Activated CD8-positive, alpha-beta memory T cell treated with anti-CD3 and anti-CD28 coated beads, Interleukin-2, amount 10 ng/mL, durations not matched to agents 7 days and 5 days (primary cell): ENCODE results near the gene FGD5. TPM values are rescaled to one million over a fixed set of nuclear protein-coding genes. Genes with fewer than 3 reads are reported as not detected.
A peak's percentile ranks its signal among the peaks of the same experiment; 100 is the strongest.

Source experiments
- ATAC-seq: fragments of 150-1000 bp; cut with Tn5 transposase; one replicate; pipeline ENCODE4 v1.10.0; 2021; ENCODE audit warnings: moderate library complexity
- CTCF ChIA-PET: fragments of 350-600 bp; sonication (Branson Sonifier 250); formaldehyde crosslinking; loops from one replicate; lab custom pipeline; 2021; ENCODE audit warnings: antibody characterized with exemption; lab: Charles Lee
- DNase-seq: peaks from one replicate; pipeline ENCODE4 v3.0.0-alpha.2; 2020
- H3K27ac Mint-ChIP-seq: one replicate; pipeline ENCODE4 v1.8.0; 2021; ENCODE audit warnings: mild to moderate bottlenecking, mixed read lengths
- H3K27me3 Mint-ChIP-seq: one replicate; pipeline ENCODE4 v1.8.0; 2021; ENCODE audit warnings: mixed read lengths
- H3K36me3 Mint-ChIP-seq: one replicate; pipeline ENCODE4 v1.8.0; 2021; ENCODE audit warnings: mild to moderate bottlenecking, mixed read lengths
- H3K4me1 Mint-ChIP-seq: one replicate; pipeline ENCODE4 v1.8.0; 2021; ENCODE audit warnings: mixed read lengths
- H3K4me3 Mint-ChIP-seq: one replicate; pipeline ENCODE4 v1.8.0; 2021; ENCODE audit warnings: mild to moderate bottlenecking, moderate library complexity, mixed read lengths
- H3K9me3 Mint-ChIP-seq: one replicate; pipeline ENCODE4 v1.8.0; 2022; ENCODE audit warnings: low read depth, mixed read lengths
- total RNA-seq, 2 experiments: library from RNA; stranded (reverse); gene quantifications; one replicate each; pipeline ENCODE4 v1.2.3, GENCODE V29; 2021

FGD5 gene
- total RNA-seq, 2 experiments from 2014 or later: not detected

DNA sequence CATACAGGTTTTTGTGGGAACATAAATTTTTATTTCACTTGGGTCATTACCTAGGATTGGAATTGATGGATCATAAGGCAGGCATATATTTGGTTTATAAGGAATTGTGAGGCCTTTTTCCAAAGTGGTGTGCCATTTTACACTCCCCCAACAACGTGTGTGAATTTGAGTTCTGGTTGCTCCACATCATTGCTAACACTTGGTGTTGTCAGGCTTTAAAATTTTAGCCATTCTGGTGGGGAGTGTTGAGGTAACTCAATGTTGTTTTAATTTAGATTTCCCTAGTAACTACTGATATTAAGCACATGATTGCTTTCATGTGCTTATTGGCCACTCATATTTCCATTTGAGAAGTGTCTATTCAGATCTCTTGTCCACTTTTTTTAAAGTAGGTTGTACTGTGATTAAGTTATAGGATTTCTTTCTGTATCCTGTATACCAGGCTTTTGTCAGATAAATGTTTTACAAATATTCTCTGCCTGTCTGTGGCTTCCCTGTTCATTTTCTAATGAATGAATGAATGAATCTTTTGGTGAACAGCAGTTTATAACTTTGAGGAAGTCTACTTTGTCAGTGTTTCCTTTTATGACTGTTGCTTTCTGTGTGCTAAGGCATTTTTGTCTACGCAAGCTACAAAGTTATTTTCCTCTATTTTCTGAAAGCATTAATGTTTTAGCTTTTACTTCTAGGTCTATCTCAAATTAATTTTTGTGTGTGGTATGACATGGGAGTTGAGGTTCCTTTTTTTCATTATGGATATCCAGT lies 110.7 kb downstream of the FGD5 start:
- Mint-ChIP-seq H3K36me3 (no peaks in the 10 kb centered on the region), H3K27ac (no peak overlapping the region), H3K9me3 (no peaks in the 10 kb centered on the region), H3K4me3 (no peak overlapping the region), H3K27me3 (peaks cover 8% of the 10 kb centered on the region), H3K4me1 (no peaks in the 10 kb centered on the region)
- DNase-seq (no peak), ATAC-seq (no peak)
- CTCF ChIA-PET: interaction anchor here (1.0 kb wide), 1 partner anchor 8 kb away, joined by 4 read pairs; no protein-coding TSS in a partner anchor

DNA sequence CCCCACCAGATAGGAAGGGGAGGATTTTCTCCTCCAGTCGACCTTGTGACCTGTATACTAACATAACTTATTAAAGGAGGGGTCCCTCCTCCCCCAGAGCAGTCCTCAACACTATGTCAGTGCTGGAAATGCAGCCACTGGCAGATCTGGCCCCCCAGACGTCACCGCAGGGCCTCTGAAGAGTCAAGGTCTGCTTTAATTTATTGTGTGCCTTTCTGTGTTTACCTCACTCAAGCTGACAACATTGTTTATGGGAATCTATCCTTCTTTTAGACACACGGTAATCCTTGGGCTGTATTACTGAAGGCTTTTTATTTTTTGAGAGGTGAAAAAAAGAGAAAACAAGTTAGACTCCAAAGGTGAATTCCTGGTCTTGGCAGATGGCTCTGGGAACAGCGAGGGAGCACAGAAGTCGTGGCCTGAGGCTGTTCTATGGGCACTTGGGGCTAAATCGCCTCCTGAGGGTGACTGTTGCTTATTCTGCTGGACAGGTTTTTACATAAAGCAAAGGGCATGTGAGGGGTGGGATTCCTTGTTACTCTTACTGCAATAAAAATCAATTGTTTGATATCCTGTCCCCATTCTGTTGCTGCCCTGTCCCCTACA lies 115.2 kb downstream of the FGD5 start:
- Mint-ChIP-seq H3K4me3 (no peak overlapping the region), H3K9me3 (no peaks in the 10 kb centered on the region), H3K27me3 (peaks cover 8% of the 10 kb centered on the region), H3K36me3 (no peaks in the 10 kb centered on the region), H3K27ac (no peak overlapping the region), H3K4me1 (no peaks in the 10 kb centered on the region)
- DNase-seq: no peak
- no peak for ATAC-seq
- CTCF ChIA-PET: no interaction called here

GRCh38 chr3:14935592-14936345 lies 117.0 kb downstream of the FGD5 start:
- no peak overlapping the region for H3K27ac Mint-ChIP-seq
- H3K9me3 Mint-ChIP-seq: no peaks in the 10 kb centered on the region
- H3K36me3 Mint-ChIP-seq: no peaks in the 10 kb centered on the region
- CTCF ChIA-PET: interaction anchor here (0.7 to 1.4 kb wide), 2 partner anchors 10 to 15 kb away, joined by 4 to 5 read pairs; no protein-coding TSS in a partner anchor
- DNase-seq: no peak
- H3K27me3 Mint-ChIP-seq: peaks cover 8% of the 10 kb centered on the region
- H3K4me1 Mint-ChIP-seq: no peaks in the 10 kb centered on the region
- no peak overlapping the region for H3K4me3 Mint-ChIP-seq
- ATAC-seq: no peak

DNA sequence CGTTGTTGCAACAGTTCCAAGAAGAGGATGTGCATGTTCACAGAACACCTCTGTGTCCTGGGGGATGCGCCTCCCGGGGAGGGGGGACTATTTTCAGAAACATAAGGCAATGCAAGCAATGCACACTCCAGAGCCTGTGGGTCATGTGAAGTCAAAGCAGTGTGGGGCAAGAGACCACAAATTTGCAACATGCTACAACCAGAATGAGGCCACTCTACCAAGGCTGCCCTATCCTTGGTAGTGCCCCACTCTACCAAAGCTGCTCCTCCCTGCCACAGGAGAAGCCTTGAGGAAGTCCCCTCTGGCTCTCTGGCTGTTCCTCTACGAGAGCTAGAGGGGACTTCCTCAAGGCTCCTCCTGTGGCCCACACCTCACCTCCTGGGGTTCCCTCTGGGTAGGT lies 120.2 kb downstream of the FGD5 start:
- CTCF ChIA-PET: interaction anchor here (1.1 kb wide), 1 partner anchor 13 kb away, joined by 4 read pairs; no protein-coding TSS in a partner anchor
- DNase-seq (no peak), ATAC-seq (no peak)
- Mint-ChIP-seq H3K4me1 (peaks cover 7% of the 10 kb centered on the region), H3K27ac (no peak overlapping the region), H3K36me3 (peaks cover 9% of the 10 kb centered on the region), H3K27me3 (peaks cover 5% of the 10 kb centered on the region), H3K9me3 (no peaks in the 10 kb centered on the region), H3K4me3 (no peak overlapping the region)

DNA sequence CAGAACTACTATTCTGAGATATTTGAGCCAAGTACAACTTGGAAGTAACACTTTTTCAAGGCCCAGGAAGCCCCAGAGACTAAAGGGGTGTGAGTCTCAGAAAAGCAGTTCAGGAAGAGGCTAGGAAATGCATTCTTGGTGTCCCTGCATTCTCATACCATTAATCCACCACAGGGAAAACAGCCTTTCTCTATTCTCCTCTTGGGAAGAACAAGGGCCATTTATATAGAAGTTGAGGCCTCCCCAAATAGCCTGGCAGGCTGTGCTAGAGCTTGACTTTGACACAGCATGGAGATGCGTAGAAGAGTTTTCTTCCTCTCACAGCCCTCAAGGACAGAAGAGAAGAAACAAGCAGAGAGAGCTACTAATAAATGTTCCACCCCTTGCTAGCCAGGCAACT lies 123.1 kb downstream of the FGD5 start:
- H3K4me3 Mint-ChIP-seq: no peak overlapping the region
- H3K9me3 Mint-ChIP-seq: no peaks in the 10 kb centered on the region
- H3K27ac Mint-ChIP-seq: no peak overlapping the region
- H3K36me3 Mint-ChIP-seq: peaks cover 29% of the 10 kb centered on the region
- CTCF ChIA-PET: no interaction called here
- ATAC-seq: no peak
- no peaks in the 10 kb centered on the region for H3K27me3 Mint-ChIP-seq
- DNase-seq: no peak
- peaks cover 27% of the 10 kb centered on the region for H3K4me1 Mint-ChIP-seq

GRCh38 chr3:14943042-14943441 lies 124.3 kb downstream of the FGD5 start:
- Mint-ChIP-seq H3K9me3 (no peaks in the 10 kb centered on the region), H3K27me3 (no peaks in the 10 kb centered on the region), H3K4me1 (peaks cover 29% of the 10 kb centered on the region), H3K27ac (no peak overlapping the region), H3K4me3 (no peak overlapping the region), H3K36me3 (peaks cover 29% of the 10 kb centered on the region)
- CTCF ChIA-PET: interaction anchor here (0.6 to 0.8 kb wide), 2 partner anchors 15 to 51 kb away, joined by 3 read pairs; no protein-coding TSS in a partner anchor
- ATAC-seq (no peak), DNase-seq (no peak)

GRCh38 chr3:14946236-14946635 lies 127.5 kb downstream of the FGD5 start:
- peak overlapping the region; percentile 86 for H3K27ac Mint-ChIP-seq
- peaks cover 52% of the 10 kb centered on the region for H3K4me1 Mint-ChIP-seq
- CTCF ChIA-PET: interaction anchor here (1.5 to 2.1 kb wide), 3 partner anchors 20 to 25 kb away, joined by 5 to 11 read pairs (median 5); no protein-coding TSS in a partner anchor
- H3K27me3 Mint-ChIP-seq: no peaks in the 10 kb centered on the region
- peaks cover 36% of the 10 kb centered on the region for H3K36me3 Mint-ChIP-seq
- peak overlapping the region; percentile 82 for H3K4me3 Mint-ChIP-seq
- H3K9me3 Mint-ChIP-seq: no peaks in the 10 kb centered on the region
- DNase-seq: no peak
- no peak for ATAC-seq

GRCh38 chr3:14946739-14947099 lies 128.0 kb downstream of the FGD5 start:
- Mint-ChIP-seq H3K4me3 (peak overlapping the region; percentile 82), H3K4me1 (peaks cover 52% of the 10 kb centered on the region), H3K27ac (peak overlapping the region; percentile 86), H3K27me3 (no peaks in the 10 kb centered on the region), H3K9me3 (no peaks in the 10 kb centered on the region), H3K36me3 (peaks cover 36% of the 10 kb centered on the region)
- CTCF ChIA-PET: interaction anchor here (1.0 to 2.1 kb wide), 5 partner anchors 12 to 295 kb away, joined by 3 to 11 read pairs (median 5); partner anchors contain the start of gene CCDC174
- ATAC-seq: no peak
- no peak for DNase-seq

- Mint-ChIP-seq H3K9me3 (no peaks in the 10 kb centered on the region), H3K27ac (peak within 1 kb of the TSS; percentile 100), H3K4me3 (peak within 1 kb of the TSS; percentile 98), H3K27me3 (no peaks in the 10 kb centered on the region), H3K4me1 (peaks cover 52% of the 10 kb centered on the region), H3K36me3 (peaks cover 36% of the 10 kb centered on the region)
- CTCF ChIA-PET: interaction anchor here (1.0 to 2.1 kb wide), 5 partner anchors 11 to 296 kb away, joined by 3 to 11 read pairs (median 5); partner anchors contain the start of gene CCDC174
- ATAC-seq: peak; percentile 73
- DNase-seq: peak; percentile 92
Measured at GRCh38 chr3:14947100-14947885, 128.5 kb downstream of the FGD5 start, which contains the start of gene NR2C2. Gene NR2C2 (plus strand): TSS chr3:14947583. CDS start chr3:15003915, 56,332 bp downstream.

DNA sequence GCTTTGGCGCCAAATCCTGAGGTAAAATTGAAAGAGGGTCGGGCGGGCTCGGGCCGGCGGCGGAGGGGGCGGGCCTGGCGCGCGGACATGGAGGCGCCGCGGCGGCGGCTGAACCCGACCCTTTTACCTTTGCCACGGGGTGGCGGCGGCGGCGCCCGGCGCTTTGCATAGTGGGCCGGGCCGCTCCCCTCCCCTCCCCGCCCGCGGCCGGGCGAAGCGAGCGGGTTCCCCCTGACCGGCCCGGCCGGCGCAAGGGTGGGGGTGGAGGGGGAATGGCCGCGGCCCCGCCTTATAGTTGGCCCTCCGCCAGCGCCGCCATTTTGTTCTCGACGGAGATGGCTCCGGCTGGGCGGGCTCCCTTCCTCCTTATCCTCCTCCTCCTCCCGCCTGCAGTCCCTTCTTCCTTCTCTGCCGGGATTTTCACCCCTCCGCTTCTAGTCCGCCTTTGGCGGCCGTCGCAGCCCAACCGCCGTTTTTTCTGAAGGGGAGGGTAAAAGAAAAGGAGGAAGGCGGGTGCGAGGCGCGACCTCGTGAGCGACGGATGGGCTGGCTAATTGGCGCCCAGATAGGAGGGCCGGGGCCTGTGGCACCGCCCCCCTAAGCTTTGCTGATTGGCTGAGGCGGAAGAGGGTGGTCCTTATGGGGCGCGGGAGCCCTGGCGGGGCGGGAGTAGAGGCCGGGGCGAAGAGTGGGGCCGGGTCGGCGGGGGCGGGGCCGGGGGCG lies 129.3 kb downstream of the FGD5 start:
- peak; percentile 94 for ATAC-seq
- peak; percentile 97 for DNase-seq
- Mint-ChIP-seq H3K36me3 (peaks cover 34% of the 10 kb centered on the region), H3K27me3 (no peaks in the 10 kb centered on the region), H3K27ac (peak overlapping the region; percentile 100), H3K4me3 (peak overlapping the region; percentile 98), H3K9me3 (no peaks in the 10 kb centered on the region), H3K4me1 (peaks cover 50% of the 10 kb centered on the region)
- CTCF ChIA-PET: interaction anchor here (0.5 to 1.3 kb wide), 5 partner anchors 11 to 297 kb away, joined by 3 to 5 read pairs (median 3); partner anchors contain the start of genes CCDC174 and MRPS25

DNA sequence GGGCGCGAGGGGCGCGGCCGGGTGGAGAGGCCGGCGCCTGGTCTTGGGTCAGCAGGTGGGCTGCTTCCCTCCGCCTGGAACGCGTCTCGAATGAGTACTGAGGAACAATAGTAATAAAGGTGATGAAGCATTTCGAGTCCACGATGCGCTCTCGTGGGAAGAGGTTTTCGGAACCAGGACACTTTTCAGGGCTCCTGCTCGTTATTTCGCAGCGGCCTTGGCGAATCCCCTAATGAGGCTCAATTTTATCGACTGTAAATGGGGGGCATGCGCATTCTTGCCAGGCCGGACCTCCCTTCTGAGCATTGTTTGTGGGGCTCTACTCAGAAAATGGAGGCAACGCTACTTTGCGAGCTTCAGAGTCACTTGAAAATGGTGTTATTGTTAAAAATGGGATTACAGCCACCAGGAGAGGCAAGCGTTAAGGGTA lies 129.9 kb downstream of the FGD5 start:
- Mint-ChIP-seq H3K4me1 (peaks cover 47% of the 10 kb centered on the region), H3K36me3 (peaks cover 30% of the 10 kb centered on the region), H3K9me3 (no peaks in the 10 kb centered on the region), H3K27ac (peak overlapping the region; percentile 100), H3K27me3 (no peaks in the 10 kb centered on the region), H3K4me3 (peak overlapping the region; percentile 98)
- CTCF ChIA-PET: interaction anchor here (0.9 to 1.3 kb wide), 3 partner anchors 11 to 117 kb away, joined by 3 to 4 read pairs (median 3); partner anchors contain the start of gene MRPS25
- DNase-seq: no peak
- no peak for ATAC-seq

DNA sequence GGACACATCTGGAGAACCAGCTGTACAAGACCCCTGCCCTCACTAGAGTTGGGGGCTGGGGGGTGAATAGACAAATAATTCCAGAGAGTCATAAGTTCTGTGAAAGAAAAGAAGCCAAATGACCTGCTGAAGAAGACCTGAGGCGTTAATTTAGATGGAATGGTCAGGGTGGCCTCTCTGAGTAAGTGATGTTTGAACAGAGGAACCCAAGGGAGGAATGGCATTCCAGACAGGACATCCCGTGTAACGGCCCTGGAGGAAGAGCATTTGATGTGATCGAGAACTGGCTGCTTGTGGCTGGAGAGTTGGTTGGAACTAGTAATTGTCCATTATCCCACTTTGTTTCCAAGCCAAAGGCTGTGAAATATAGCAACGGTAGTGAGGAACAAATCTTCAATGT lies 130.4 kb downstream of the FGD5 start:
- ATAC-seq: no peak
- Mint-ChIP-seq H3K4me1 (peaks cover 46% of the 10 kb centered on the region), H3K4me3 (peak overlapping the region; percentile 98), H3K27me3 (no peaks in the 10 kb centered on the region), H3K9me3 (no peaks in the 10 kb centered on the region), H3K27ac (peak overlapping the region; percentile 100), H3K36me3 (peaks cover 27% of the 10 kb centered on the region)
- no peak for DNase-seq
- CTCF ChIA-PET: interaction anchor here (1.3 kb wide), 1 partner anchor 16 kb away, joined by 3 read pairs; no protein-coding TSS in a partner anchor
